GM12875 (cell line): ENCODE results near the gene INPP5F.

Experiments
- H3K4me3 ChIP-seq: one replicate; pipeline ENCODE4 v1.5.1; 2011; ENCODE audit warnings: low read depth, low read length, control low read depth
- CTCF ChIP-seq: IDR thresholded peaks from 2 replicates; pipeline ENCODE4 v1.5.1; 2011; ENCODE audit warnings: low read depth, mild to moderate bottlenecking, control low read depth, inconsistent platforms, low read length, moderate library complexity, borderline replicate concordance; ENCODE audit not compliant: insufficient read depth

Gene INPP5F

GRCh38 chr10:119713744-119714483 lies 11.9 kb upstream of the INPP5F start:
- TF ChIP-seq CTCF = no peak
- no peak overlapping the region for H3K4me3 ChIP-seq

GRCh38 chr10:119714484-119714816 lies 11.4 kb upstream of the INPP5F start:
- no peak overlapping the region for H3K4me3 ChIP-seq
- no peak for TF ChIP-seq CTCF

- H3K4me3 ChIP-seq = no peak overlapping the region
- TF ChIP-seq CTCF = no peak
Observed at GRCh38 chr10:119715628-119716505, 10.0 kb upstream of the INPP5F start.

- TF ChIP-seq CTCF = no peak
- H3K4me3 ChIP-seq = no peak overlapping the region
Observed at GRCh38 chr10:119723161-119723560, 2.7 kb upstream of the INPP5F start.

GRCh38 chr10:119723624-119724023 lies 2.2 kb upstream of the INPP5F start:
- H3K4me3 ChIP-seq = no peak overlapping the region
- TF ChIP-seq CTCF = no peak

GRCh38 chr10:119724593-119725516 lies 995 bp upstream of the INPP5F start:
- no peak for TF ChIP-seq CTCF
- peak overlapping the region; percentile 59 for H3K4me3 ChIP-seq
